GM12874 (cell line): ENCODE data around the gene ARHGAP9.

Experiments
- CTCF ChIP-seq: IDR thresholded peaks from 2 replicates; pipeline ENCODE4 v1.5.1; 2011; ENCODE audit warnings: low read depth, mild to moderate bottlenecking, control low read depth, low read length, moderate library complexity; ENCODE audit not compliant: insufficient read depth

The ARHGAP9 gene

GRCh38 chr12:57429473-57430111 is 50.1 kb downstream of the ARHGAP9 start:
- no peak for TF ChIP-seq CTCF

- TF ChIP-seq CTCF = no peak
These were observed 50.7 kb downstream of the ARHGAP9 start for GRCh38 chr12:57428965-57429364.
